Activated CD8-positive, alpha-beta memory T cell treated with anti-CD3 and anti-CD28 coated beads, Interleukin-2, amount 10 ng/mL, durations not matched to agents 7 days and 5 days (primary cell): ENCODE results near the gene FAM184B. TPM values are rescaled to one million over a fixed set of nuclear protein-coding genes. Genes with fewer than 3 reads are reported as not detected.
"Not testable (repeated sequence)": the region's sequence is repeated elsewhere in the genome, so short reads cannot be mapped to it uniquely, and the experiment has no call there.

ENCODE experiments used
- ATAC-seq: fragments of 150-1000 bp; cut with Tn5 transposase; one replicate; pipeline ENCODE4 v1.10.0; 2021; ENCODE audit warnings: moderate library complexity
- CTCF ChIA-PET: fragments of 350-600 bp; sonication (Branson Sonifier 250); formaldehyde crosslinking; loops from one replicate; lab custom pipeline; 2021; ENCODE audit warnings: antibody characterized with exemption; lab: Charles Lee
- DNase-seq: peaks from one replicate; pipeline ENCODE4 v3.0.0-alpha.2; 2020
- H3K27ac Mint-ChIP-seq: one replicate; pipeline ENCODE4 v1.8.0; 2021; ENCODE audit warnings: mild to moderate bottlenecking, mixed read lengths
- H3K27me3 Mint-ChIP-seq: one replicate; pipeline ENCODE4 v1.8.0; 2021; ENCODE audit warnings: mixed read lengths
- H3K36me3 Mint-ChIP-seq: one replicate; pipeline ENCODE4 v1.8.0; 2021; ENCODE audit warnings: mild to moderate bottlenecking, mixed read lengths
- H3K4me1 Mint-ChIP-seq: one replicate; pipeline ENCODE4 v1.8.0; 2021; ENCODE audit warnings: mixed read lengths
- H3K4me3 Mint-ChIP-seq: one replicate; pipeline ENCODE4 v1.8.0; 2021; ENCODE audit warnings: mild to moderate bottlenecking, moderate library complexity, mixed read lengths
- H3K9me3 Mint-ChIP-seq: one replicate; pipeline ENCODE4 v1.8.0; 2022; ENCODE audit warnings: low read depth, mixed read lengths
- total RNA-seq, 2 experiments: library from RNA; stranded (reverse); gene quantifications; one replicate each; pipeline ENCODE4 v1.2.3, GENCODE V29; 2021

Gene FAM184B
- total RNA-seq, 2 experiments from 2014 or later, result 0.02 TPM; not detected in 1

DNA sequence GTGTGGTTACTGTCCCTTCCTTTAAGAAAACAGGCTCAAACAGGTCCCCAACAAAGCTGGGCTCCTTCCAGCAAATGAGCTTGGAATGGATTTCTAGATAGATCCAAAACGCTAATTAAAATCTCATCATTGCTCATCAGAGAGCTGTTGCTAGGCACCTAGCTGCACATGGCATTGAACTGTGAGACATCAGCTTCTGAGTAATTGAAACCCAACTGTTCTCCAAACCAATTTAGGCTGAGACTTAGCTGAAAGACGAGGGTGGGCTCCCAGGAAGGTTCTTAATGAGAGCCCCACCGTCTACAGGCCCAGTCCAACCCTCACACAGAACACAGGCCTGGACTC lies 59.1 kb downstream of the FAM184B start:
- no peak overlapping the region for H3K4me3 Mint-ChIP-seq
- no peaks in the 10 kb centered on the region for H3K36me3 Mint-ChIP-seq
- no peaks in the 10 kb centered on the region for H3K4me1 Mint-ChIP-seq
- DNase-seq (no peak), ATAC-seq (no peak)
- H3K27me3 Mint-ChIP-seq, result peaks cover 2% of the 10 kb centered on the region
- no peaks in the 10 kb centered on the region for H3K9me3 Mint-ChIP-seq
- H3K27ac Mint-ChIP-seq, result no peak overlapping the region
- CTCF ChIA-PET, result no interaction called here

DNA sequence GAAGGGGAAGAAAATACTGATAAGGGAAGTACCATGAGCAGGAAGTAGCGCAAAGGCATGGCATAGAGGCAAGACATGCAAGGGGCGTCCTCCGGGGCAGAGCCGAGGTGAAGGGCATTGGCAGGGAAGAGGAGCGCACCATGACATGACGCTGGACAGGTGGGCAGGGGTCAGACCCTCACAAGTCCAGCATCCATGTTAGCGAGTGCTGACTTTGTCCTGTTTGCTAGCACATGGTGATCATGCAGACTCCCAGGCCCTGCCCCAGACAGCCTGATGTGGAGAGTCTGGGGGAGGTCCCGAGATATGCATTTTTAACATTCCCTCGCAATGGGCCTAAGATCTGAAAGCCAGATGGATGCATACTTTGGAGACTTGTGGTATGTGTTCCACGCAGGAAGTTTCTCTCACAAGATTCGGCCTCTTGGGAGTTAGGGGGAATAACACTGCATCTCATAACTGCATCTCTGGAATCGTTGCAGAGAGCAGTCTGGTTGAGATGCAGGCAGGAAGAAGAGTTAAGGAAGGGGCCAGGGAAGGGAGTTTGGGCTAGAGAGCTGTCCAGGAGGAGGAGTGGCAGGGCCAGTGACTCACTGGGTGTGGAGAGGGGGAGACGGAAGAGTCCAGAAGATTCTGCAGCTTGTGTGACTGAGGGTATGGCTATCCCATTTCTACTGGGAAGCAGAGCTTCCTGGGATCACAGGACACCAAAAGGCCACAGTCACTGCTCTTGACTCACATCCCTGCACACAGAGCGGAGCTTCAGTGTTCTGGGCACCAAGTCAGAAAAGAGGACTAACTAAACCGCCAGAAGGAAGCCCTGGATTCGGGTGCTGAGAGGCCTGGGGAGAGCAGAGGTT lies 59.7 kb downstream of the FAM184B start:
- ATAC-seq (no peak), DNase-seq (no peak)
- no peaks in the 10 kb centered on the region for H3K36me3 Mint-ChIP-seq
- H3K27ac Mint-ChIP-seq, result no peak overlapping the region
- H3K9me3 Mint-ChIP-seq, result no peaks in the 10 kb centered on the region
- peaks cover 7% of the 10 kb centered on the region for H3K27me3 Mint-ChIP-seq
- no peaks in the 10 kb centered on the region for H3K4me1 Mint-ChIP-seq
- H3K4me3 Mint-ChIP-seq, result no peak overlapping the region
- CTCF ChIA-PET, result no interaction called here

DNA sequence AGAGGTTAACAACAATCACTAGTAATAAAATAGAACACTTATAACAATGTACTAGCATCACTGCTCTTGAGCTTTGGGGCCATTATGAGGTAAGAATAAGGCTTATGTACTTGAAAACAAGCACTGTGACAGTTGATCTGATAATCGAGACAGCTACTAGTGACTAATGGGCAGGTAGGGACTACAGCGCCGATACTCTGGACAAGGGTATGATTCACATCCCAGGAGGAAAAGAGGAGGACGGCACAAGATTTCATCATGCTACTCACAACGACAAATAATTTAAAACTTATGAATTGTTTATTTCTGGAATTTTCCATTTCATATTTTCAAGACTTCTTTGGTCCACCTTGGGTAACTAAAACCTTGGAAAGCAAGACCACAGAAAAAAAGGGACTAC lies 62.3 kb downstream of the FAM184B start:
- no peak overlapping the region for H3K27ac Mint-ChIP-seq
- DNase-seq (no peak), ATAC-seq (no peak)
- CTCF ChIA-PET, result no interaction called here
- no peak overlapping the region for H3K4me3 Mint-ChIP-seq
- H3K4me1 Mint-ChIP-seq, result no peaks in the 10 kb centered on the region
- H3K27me3 Mint-ChIP-seq, result peaks cover 7% of the 10 kb centered on the region
- no peaks in the 10 kb centered on the region for H3K36me3 Mint-ChIP-seq
- no peaks in the 10 kb centered on the region for H3K9me3 Mint-ChIP-seq

DNA sequence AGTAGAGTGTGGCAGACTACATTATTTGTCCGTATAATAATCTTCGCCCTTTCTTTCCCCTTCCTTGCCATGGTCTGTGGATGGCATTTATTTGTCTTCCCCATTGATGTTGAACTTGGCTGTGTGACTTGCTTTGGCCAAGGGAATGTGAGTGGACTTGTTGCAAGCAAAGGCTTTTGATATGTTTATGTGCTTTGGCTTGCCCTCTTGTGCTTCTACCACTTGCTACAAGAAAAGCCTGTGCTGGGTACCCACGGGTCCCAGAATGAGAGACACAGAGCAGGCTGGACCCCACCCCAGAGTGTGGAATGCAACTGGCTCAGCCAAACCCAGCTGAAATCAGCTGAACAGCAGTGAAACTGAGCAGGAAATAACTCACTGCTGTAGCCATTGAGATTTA lies 63.0 kb downstream of the FAM184B start:
- peaks cover 7% of the 10 kb centered on the region for H3K27me3 Mint-ChIP-seq
- CTCF ChIA-PET, result no interaction called here
- H3K27ac Mint-ChIP-seq, result no peak overlapping the region
- H3K4me3 Mint-ChIP-seq, result no peak overlapping the region
- ATAC-seq (no peak), DNase-seq (no peak)
- no peaks in the 10 kb centered on the region for H3K36me3 Mint-ChIP-seq
- no peaks in the 10 kb centered on the region for H3K4me1 Mint-ChIP-seq
- no peaks in the 10 kb centered on the region for H3K9me3 Mint-ChIP-seq

DNA sequence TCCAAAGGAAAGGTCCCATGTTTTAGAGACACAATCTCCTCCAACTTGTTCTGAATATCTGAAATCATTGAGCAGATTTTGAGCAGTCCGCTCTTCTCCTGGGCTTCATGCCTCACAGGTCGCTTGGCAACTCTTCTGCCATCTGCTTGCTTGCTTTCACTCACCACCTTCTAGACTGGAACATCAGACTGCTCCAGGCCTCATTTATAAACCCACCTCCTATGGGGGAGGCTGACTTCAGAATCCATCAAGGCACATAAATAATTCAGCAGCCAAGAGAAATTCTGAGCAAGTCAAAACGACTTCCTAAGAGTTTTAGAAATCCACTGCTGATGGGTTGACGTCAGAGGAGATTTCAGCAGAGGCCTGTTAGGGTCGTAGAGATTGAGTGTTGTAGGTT lies 64.1 kb downstream of the FAM184B start:
- peaks cover 7% of the 10 kb centered on the region for H3K27me3 Mint-ChIP-seq
- no peaks in the 10 kb centered on the region for H3K4me1 Mint-ChIP-seq
- no peak for ATAC-seq
- H3K36me3 Mint-ChIP-seq, result no peaks in the 10 kb centered on the region
- H3K4me3 Mint-ChIP-seq, result no peak overlapping the region
- CTCF ChIA-PET, result no interaction called here
- no peak overlapping the region for H3K27ac Mint-ChIP-seq
- H3K9me3 Mint-ChIP-seq, result no peaks in the 10 kb centered on the region
- DNase-seq, result no peak

DNA sequence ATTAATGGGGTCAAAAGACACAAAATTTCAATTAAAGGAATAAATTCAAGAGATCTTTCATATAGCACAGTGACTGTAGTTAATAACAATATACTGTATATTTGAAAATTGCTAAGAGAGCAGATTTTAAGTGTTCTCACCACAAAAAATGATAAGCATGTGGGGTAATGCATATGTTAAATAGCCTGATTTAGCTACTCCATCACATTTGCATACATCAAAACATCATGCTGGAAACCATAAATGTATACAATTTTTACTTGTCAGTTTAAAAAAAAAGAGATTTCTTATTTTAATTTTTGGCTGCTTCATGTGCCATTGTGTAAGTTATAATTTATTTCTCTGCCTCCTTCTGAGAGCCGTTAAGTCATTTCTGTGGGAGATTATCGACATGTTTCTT lies 65.9 kb downstream of the FAM184B start:
- Mint-ChIP-seq H3K27me3 (peaks cover 7% of the 10 kb centered on the region), H3K4me3 (no peak overlapping the region), H3K9me3 (no peaks in the 10 kb centered on the region), H3K36me3 (no peaks in the 10 kb centered on the region), H3K4me1 (no peaks in the 10 kb centered on the region), H3K27ac (no peak overlapping the region)
- CTCF ChIA-PET, result no interaction called here
- DNase-seq, result no peak
- ATAC-seq, result no peak

DNA sequence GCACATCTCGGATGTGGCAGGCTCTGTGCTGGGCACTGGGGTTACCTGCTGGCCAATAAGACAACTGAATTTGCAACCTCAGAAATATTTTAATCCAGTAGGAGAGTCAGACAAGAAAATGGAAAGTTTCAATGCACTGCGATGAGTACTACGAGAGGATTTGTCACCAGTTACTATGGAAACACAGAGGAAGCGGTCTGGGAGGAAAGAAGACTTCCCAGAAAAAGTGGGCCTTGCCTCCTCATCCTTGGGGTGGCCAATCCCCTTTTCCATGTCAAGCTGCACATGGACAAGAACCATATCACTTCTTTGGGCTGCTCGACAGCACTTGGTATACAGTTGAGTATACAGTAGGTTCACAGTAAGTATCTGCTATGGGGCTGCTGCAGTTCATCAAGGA lies 67.6 kb downstream of the FAM184B start:
- H3K27ac Mint-ChIP-seq, result no peak overlapping the region
- peaks cover 7% of the 10 kb centered on the region for H3K27me3 Mint-ChIP-seq
- no peak for DNase-seq
- H3K4me3 Mint-ChIP-seq, result no peak overlapping the region
- CTCF ChIA-PET, result no interaction called here
- H3K36me3 Mint-ChIP-seq, result no peaks in the 10 kb centered on the region
- H3K9me3 Mint-ChIP-seq, result no peaks in the 10 kb centered on the region
- no peaks in the 10 kb centered on the region for H3K4me1 Mint-ChIP-seq
- ATAC-seq, result no peak

DNA sequence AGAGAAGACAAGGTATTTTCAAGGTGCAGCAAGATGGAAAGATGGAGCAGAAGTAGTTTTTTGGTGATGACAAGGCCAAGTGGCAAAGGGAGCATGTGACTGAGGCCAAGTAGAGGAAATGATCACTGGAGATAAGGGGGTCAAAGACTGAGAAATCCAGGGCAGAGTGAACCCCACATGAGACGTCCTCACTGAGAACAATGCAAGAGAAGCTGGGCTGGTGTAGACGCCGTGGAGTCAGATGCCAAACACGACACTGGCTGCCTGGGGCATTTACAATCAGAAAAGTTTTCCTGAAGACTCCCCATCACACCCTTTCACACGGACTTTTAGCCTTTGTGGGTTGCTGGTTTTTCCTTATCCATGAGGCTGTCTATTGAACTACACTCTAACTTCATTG lies 69.3 kb downstream of the FAM184B start:
- H3K9me3 Mint-ChIP-seq, result no peaks in the 10 kb centered on the region
- H3K27ac Mint-ChIP-seq, result no peak overlapping the region
- ATAC-seq, result no peak
- CTCF ChIA-PET, result no interaction called here
- H3K4me3 Mint-ChIP-seq, result no peak overlapping the region
- no peaks in the 10 kb centered on the region for H3K36me3 Mint-ChIP-seq
- DNase-seq, result no peak
- no peaks in the 10 kb centered on the region for H3K4me1 Mint-ChIP-seq
- H3K27me3 Mint-ChIP-seq, result peaks cover 3% of the 10 kb centered on the region

DNA sequence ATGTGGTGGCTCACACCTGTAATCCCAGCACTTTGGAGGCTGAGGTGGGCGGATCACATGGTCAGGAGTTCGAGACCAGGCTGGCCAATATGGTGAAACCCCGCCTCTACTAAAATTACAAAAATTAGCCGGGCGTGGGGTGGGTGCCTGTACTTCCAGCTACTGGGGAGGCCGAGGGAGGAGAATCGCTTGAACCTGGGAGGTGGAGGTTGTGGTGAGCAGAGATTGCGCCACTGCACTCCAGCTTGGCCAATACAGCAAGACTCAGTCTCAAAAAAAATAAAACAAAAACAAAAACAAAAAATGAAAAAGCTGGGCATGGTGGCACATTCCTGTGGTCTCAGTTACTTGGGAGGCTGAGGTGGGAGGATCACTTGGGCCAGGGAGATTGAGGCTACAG lies 70.2 kb downstream of the FAM184B start:
- H3K36me3 Mint-ChIP-seq, CTCF ChIA-PET, H3K4me1 Mint-ChIP-seq, DNase-seq, H3K27me3 Mint-ChIP-seq, H3K27ac Mint-ChIP-seq, H3K4me3 Mint-ChIP-seq, ATAC-seq, H3K9me3 Mint-ChIP-seq: not testable (repeated sequence)

DNA sequence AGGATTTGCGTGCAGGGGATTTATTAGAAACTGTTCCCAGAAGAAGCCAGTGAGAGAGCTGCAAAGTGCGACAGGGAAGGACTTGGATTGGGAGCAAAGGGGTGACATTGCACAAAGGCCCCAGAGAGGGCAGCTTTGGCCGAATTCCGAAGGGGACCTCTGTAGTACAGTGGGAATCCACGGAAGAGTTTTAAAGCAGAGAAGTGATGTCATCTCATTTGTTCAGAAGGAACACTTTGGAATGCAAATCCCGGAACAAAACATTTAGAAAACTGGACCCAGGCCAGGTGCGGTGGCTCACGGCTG lies 71.7 kb downstream of the FAM184B start:
- no peaks in the 10 kb centered on the region for H3K4me1 Mint-ChIP-seq
- no peaks in the 10 kb centered on the region for H3K9me3 Mint-ChIP-seq
- H3K27me3 Mint-ChIP-seq, result no peaks in the 10 kb centered on the region
- no peaks in the 10 kb centered on the region for H3K36me3 Mint-ChIP-seq
- no peak overlapping the region for H3K27ac Mint-ChIP-seq
- H3K4me3 Mint-ChIP-seq, result no peak overlapping the region
- CTCF ChIA-PET, result no interaction called here
- no peak for DNase-seq
- no peak for ATAC-seq

DNA sequence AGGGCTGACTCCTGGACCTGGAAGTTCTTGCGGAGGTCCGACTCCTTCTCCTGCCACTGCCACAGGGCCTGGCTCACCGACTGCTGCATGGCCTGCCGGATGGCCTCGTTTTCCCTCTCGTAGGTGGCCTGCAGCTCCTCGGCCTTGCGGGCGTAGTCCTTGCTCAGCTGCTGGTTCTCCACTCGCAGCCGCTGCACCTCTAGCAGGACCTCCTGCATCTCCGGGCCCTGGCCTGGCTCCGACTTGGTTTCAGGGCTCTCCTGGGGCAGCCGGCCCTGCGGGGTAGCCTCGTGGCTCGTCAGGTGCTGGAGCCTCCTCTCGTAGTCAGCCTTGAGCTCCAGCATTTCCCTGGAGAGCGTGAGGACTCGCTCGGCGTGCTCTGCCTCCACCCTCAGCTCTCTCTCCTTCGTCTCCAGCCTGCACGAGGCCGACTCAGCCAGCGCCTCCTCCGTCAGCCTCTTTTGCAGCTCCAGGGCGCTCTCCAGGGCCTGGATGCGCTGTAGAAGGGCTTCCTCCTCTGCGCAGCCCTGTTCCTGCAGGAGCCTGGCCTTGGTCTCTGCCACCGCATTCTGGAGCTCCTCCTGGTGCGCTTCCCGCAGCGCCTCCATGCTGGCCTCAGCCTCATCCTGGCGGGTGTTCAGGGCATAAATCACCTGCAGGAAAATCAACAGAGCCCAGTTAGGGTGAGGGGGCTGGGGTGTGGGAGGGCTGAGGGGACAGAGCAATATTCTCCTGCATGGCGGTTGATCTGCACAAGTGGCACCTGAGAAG lies 72.2 kb downstream of the FAM184B start:
- Mint-ChIP-seq H3K27ac (no peak overlapping the region), H3K9me3 (no peaks in the 10 kb centered on the region), H3K27me3 (no peaks in the 10 kb centered on the region), H3K4me3 (no peak overlapping the region), H3K36me3 (no peaks in the 10 kb centered on the region), H3K4me1 (no peaks in the 10 kb centered on the region)
- no peak for DNase-seq
- no peak for ATAC-seq
- CTCF ChIA-PET, result no interaction called here

DNA sequence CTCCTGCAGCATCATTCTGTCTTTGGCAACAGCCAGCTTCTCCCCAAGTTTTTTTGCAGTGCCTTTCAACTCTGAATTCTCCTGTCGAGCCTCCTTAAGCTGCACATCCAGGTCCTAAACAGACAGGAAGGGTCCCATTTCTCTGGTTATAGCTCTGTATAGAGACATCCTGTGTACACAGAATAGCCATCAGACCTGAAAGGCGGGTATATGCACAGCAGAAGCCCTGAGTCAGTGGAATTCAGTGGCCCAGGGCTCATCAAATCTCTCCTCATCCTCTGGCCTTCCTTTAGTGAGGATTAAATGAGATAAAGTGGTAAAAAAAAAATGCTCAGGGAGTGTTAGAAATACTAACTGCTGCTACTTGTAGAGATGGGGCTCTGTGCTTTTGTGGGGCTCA lies 73.8 kb downstream of the FAM184B start:
- no peaks in the 10 kb centered on the region for H3K9me3 Mint-ChIP-seq
- no peaks in the 10 kb centered on the region for H3K36me3 Mint-ChIP-seq
- DNase-seq (no peak), ATAC-seq (no peak)
- no peak overlapping the region for H3K4me3 Mint-ChIP-seq
- H3K27ac Mint-ChIP-seq, result no peak overlapping the region
- no peaks in the 10 kb centered on the region for H3K27me3 Mint-ChIP-seq
- no peaks in the 10 kb centered on the region for H3K4me1 Mint-ChIP-seq
- CTCF ChIA-PET, result no interaction called here

DNA sequence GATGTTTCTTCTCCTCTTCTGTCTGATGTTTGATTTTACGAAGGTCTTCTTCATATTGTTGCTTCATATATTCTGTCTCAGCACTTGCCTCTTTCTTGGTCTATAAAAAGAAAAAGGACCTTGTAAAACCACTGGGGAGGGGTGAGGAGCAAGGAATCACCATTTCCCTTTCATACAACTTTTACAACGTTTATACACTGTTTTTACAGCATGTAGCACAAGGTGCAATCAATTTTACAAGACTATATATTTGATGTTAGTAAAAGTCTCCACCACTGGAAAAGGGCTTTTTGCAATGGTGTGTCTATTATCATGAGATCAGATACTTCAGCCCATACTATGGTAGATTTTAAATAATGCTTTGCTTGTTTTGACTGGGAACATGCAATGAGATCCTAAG lies 76.3 kb downstream of the FAM184B start:
- no peaks in the 10 kb centered on the region for H3K9me3 Mint-ChIP-seq
- no peaks in the 10 kb centered on the region for H3K27me3 Mint-ChIP-seq
- H3K36me3 Mint-ChIP-seq, result no peaks in the 10 kb centered on the region
- H3K27ac Mint-ChIP-seq, result no peak overlapping the region
- H3K4me1 Mint-ChIP-seq, result no peaks in the 10 kb centered on the region
- DNase-seq, result no peak
- no peak for ATAC-seq
- CTCF ChIA-PET, result no interaction called here
- no peak overlapping the region for H3K4me3 Mint-ChIP-seq

DNA sequence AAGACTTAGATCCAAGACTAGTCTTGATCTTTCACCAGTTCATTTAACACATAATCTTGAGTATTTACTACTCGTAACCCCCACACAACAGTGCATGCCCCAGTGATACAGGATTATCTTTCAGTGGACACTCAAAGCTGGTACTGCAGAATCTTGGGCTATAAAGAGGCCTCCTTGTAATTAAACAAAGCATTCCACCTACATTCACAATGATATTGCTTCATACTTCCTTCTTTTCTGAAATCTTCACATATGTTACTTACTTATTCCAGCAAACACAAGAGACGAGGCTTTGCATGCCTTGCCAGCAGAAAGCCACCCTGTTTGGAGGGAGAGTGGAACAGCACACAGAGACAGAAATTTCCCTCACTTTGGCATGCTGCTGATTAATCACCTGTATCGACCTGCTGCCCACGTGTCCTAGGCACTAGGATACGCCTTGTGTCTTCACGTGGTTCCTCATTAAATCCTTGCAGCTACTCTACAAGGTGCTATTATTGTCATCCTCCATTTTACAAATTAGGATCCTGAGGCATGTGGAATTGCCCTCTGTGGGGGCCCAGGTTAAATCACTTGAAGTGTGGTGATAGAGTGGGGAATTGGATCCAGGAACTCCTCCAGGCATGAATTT lies 77.3 kb downstream of the FAM184B start:
- Mint-ChIP-seq H3K27me3 (peaks cover 8% of the 10 kb centered on the region), H3K4me1 (no peaks in the 10 kb centered on the region), H3K27ac (no peak overlapping the region), H3K36me3 (no peaks in the 10 kb centered on the region), H3K9me3 (peaks cover 3% of the 10 kb centered on the region), H3K4me3 (no peak overlapping the region)
- no peak for DNase-seq
- CTCF ChIA-PET, result interaction anchor here (0.6 kb wide), 1 partner anchor 94 kb away, joined by 3 read pairs; no protein-coding TSS in a partner anchor
- no peak for ATAC-seq
